ENCODE results near the gene TMEM131. TPM values are rescaled to one million over a fixed set of nuclear protein-coding genes. Genes with fewer than 3 reads are reported as not detected.
"Not testable (repeated sequence)": the region's sequence is repeated elsewhere in the genome, so short reads cannot be mapped to it uniquely, and the experiment has no call there.

The TMEM131 gene
- total and polyA plus RNA-seq, 5 donors, result 11.5 to 32.7 (median 28.8) TPM

GRCh38 chr2:97907369-97908100, 88.2 kb downstream of the TMEM131 start:
- WGBS, result 89% methylated on average over 6 of the region's 6 CpGs

GRCh38 chr2:97906307-97906706, 89.4 kb downstream of the TMEM131 start:
- intact Hi-C loops (cut with DNase I), result no loop called here
- Histone ChIP-seq H3K27ac (ENCODE audit: low read length) (no peak overlapping the region), H3K9me3 (ENCODE audit: control insufficient read depth, low read length) (no peaks in the 10 kb centered on the region), H3K4me3 (ENCODE audit: low read length) (no peak overlapping the region), H3K4me1 (ENCODE audit: control insufficient read depth, insufficient read depth, low read length) (peaks cover 5% of the 10 kb centered on the region), H3K27me3 (ENCODE audit: control insufficient read depth, insufficient read depth) (no peaks in the 10 kb centered on the region)
- ATAC-seq, result no peak
- no peak for DNase-seq
- 50% methylated on average over 1 of the region's 1 CpG for WGBS

More at GRCh38 chr2:97907369-97908100, 88.2 kb downstream of the TMEM131 start:
- Histone ChIP-seq H3K4me1 (ENCODE audit: control insufficient read depth, insufficient read depth, low read length) (peaks cover 6% of the 10 kb centered on the region), H3K27me3 (ENCODE audit: control insufficient read depth, insufficient read depth) (no peaks in the 10 kb centered on the region), H3K9me3 (ENCODE audit: control insufficient read depth, low read length) (no peaks in the 10 kb centered on the region), H3K27ac (ENCODE audit: low read length) (no peak overlapping the region), H3K4me3 (ENCODE audit: low read length) (no peak overlapping the region)
- ATAC-seq (no peak), DNase-seq (no peak)
- intact Hi-C loops (cut with DNase I), result no loop called here

- H3K27me3 ChIP-seq (ENCODE audit: control insufficient read depth, insufficient read depth), result no peaks in the 10 kb centered on the region
- DNase-seq, result no peak
- H3K4me1 ChIP-seq (ENCODE audit: control insufficient read depth, insufficient read depth, low read length), result peaks cover 5% of the 10 kb centered on the region
- H3K4me3 ChIP-seq (ENCODE audit: low read length), result no peak overlapping the region
- intact Hi-C loops (cut with DNase I), result no loop called here
- H3K27ac ChIP-seq (ENCODE audit: low read length), result no peak overlapping the region
- 76% methylated on average over 1 of the region's 1 CpG for WGBS
- no peak for ATAC-seq
- H3K9me3 ChIP-seq (ENCODE audit: control insufficient read depth, low read length), result no peaks in the 10 kb centered on the region
Observed at GRCh38 chr2:97905294-97905693, 90.5 kb downstream of the TMEM131 start.

- ATAC-seq, result no peak
- no peak for DNase-seq
- intact Hi-C loops (cut with DNase I), result no loop called here
- Histone ChIP-seq H3K4me1 (ENCODE audit: control insufficient read depth, insufficient read depth, low read length) (peaks cover 2% of the 10 kb centered on the region), H3K27ac (ENCODE audit: low read length) (no peak overlapping the region), H3K4me3 (ENCODE audit: low read length) (no peak overlapping the region), H3K27me3 (ENCODE audit: control insufficient read depth, insufficient read depth) (no peaks in the 10 kb centered on the region), H3K9me3 (ENCODE audit: control insufficient read depth, low read length) (no peaks in the 10 kb centered on the region)
Observed at GRCh38 chr2:97901862-97902261, 93.9 kb downstream of the TMEM131 start.

- 62% methylated on average over 2 of the region's 2 CpGs for WGBS
- intact Hi-C loops (cut with DNase I), result no loop called here
- no peak for DNase-seq
Observed at GRCh38 chr2:97900806-97901205, 94.9 kb downstream of the TMEM131 start.

GRCh38 chr2:97893042-97893441, 102.7 kb downstream of the TMEM131 start:
- H3K27ac ChIP-seq (ENCODE audit: low read length); H3K4me1 ChIP-seq (ENCODE audit: control insufficient read depth, insufficient read depth, low read length); H3K9me3 ChIP-seq (ENCODE audit: control insufficient read depth, low read length); ATAC-seq; DNase-seq; intact Hi-C loops (cut with DNase I); H3K4me3 ChIP-seq (ENCODE audit: low read length); H3K27me3 ChIP-seq (ENCODE audit: control insufficient read depth, insufficient read depth): not testable (repeated sequence)
- 97% methylated on average over 4 of the region's 4 CpGs for WGBS

More at GRCh38 chr2:97900806-97901205, 94.9 kb downstream of the TMEM131 start:
- no peak for ATAC-seq
- Histone ChIP-seq H3K4me1 (ENCODE audit: control insufficient read depth, insufficient read depth, low read length) (no peaks in the 10 kb centered on the region), H3K27ac (ENCODE audit: low read length) (no peak overlapping the region), H3K4me3 (ENCODE audit: low read length) (no peak overlapping the region), H3K9me3 (ENCODE audit: control insufficient read depth, low read length) (no peaks in the 10 kb centered on the region), H3K27me3 (ENCODE audit: control insufficient read depth, insufficient read depth) (no peaks in the 10 kb centered on the region)

GRCh38 chr2:97891611-97892010, 104.1 kb downstream of the TMEM131 start:
- intact Hi-C loops (cut with DNase I), result no loop called here
- Histone ChIP-seq H3K4me3 (ENCODE audit: low read length) (no peak overlapping the region), H3K4me1 (ENCODE audit: control insufficient read depth, insufficient read depth, low read length) (no peaks in the 10 kb centered on the region), H3K9me3 (ENCODE audit: control insufficient read depth, low read length) (no peaks in the 10 kb centered on the region), H3K27ac (ENCODE audit: low read length) (no peak overlapping the region), H3K27me3 (ENCODE audit: control insufficient read depth, insufficient read depth) (no peaks in the 10 kb centered on the region)
- DNase-seq, result no peak
- no peak for ATAC-seq

GRCh38 chr2:97889156-97889555, 106.6 kb downstream of the TMEM131 start:
- no peak for DNase-seq
- H3K27ac ChIP-seq (ENCODE audit: low read length), result no peak overlapping the region
- no peaks in the 10 kb centered on the region for H3K9me3 ChIP-seq (ENCODE audit: control insufficient read depth, low read length)
- intact Hi-C loops (cut with DNase I), result no loop called here
- no peaks in the 10 kb centered on the region for H3K4me1 ChIP-seq (ENCODE audit: control insufficient read depth, insufficient read depth, low read length)
- H3K27me3 ChIP-seq (ENCODE audit: control insufficient read depth, insufficient read depth), result no peaks in the 10 kb centered on the region
- 86% methylated on average over 2 of the region's 2 CpGs for WGBS
- no peak for ATAC-seq
- H3K4me3 ChIP-seq (ENCODE audit: low read length), result no peak overlapping the region

- H3K27ac ChIP-seq (ENCODE audit: low read length), result no peak overlapping the region
- H3K4me1 ChIP-seq (ENCODE audit: control insufficient read depth, insufficient read depth, low read length), result no peaks in the 10 kb centered on the region
- no peaks in the 10 kb centered on the region for H3K9me3 ChIP-seq (ENCODE audit: control insufficient read depth, low read length)
- intact Hi-C loops (cut with DNase I), result no loop called here
- DNase-seq (no peak), ATAC-seq (no peak)
- no peaks in the 10 kb centered on the region for H3K27me3 ChIP-seq (ENCODE audit: control insufficient read depth, insufficient read depth)
- no peak overlapping the region for H3K4me3 ChIP-seq (ENCODE audit: low read length)
Observed at GRCh38 chr2:97885841-97886240, 109.9 kb downstream of the TMEM131 start.

- Histone ChIP-seq H3K4me1 (ENCODE audit: control insufficient read depth, insufficient read depth, low read length) (no peaks in the 10 kb centered on the region), H3K4me3 (ENCODE audit: low read length) (no peak overlapping the region), H3K27ac (ENCODE audit: low read length) (no peak overlapping the region), H3K27me3 (ENCODE audit: control insufficient read depth, insufficient read depth) (no peaks in the 10 kb centered on the region), H3K9me3 (ENCODE audit: control insufficient read depth, low read length) (no peaks in the 10 kb centered on the region)
- intact Hi-C loops (cut with DNase I), result no loop called here
- WGBS, result 33% methylated on average over 2 of the region's 2 CpGs
- no peak for DNase-seq
- ATAC-seq, result no peak
Observed at GRCh38 chr2:97880334-97880733, 115.4 kb downstream of the TMEM131 start.

- no peak for DNase-seq
- WGBS, result 96% methylated on average over 3 of the region's 3 CpGs
- no peak overlapping the region for H3K4me3 ChIP-seq (ENCODE audit: low read length)
- intact Hi-C loops (cut with DNase I), result no loop called here
- H3K27me3 ChIP-seq (ENCODE audit: control insufficient read depth, insufficient read depth), result no peaks in the 10 kb centered on the region
- no peak for ATAC-seq
- no peaks in the 10 kb centered on the region for H3K9me3 ChIP-seq (ENCODE audit: control insufficient read depth, low read length)
- H3K27ac ChIP-seq (ENCODE audit: low read length), result no peak overlapping the region
- H3K4me1 ChIP-seq (ENCODE audit: control insufficient read depth, insufficient read depth, low read length), result no peaks in the 10 kb centered on the region
Observed at GRCh38 chr2:97878865-97879264, 116.9 kb downstream of the TMEM131 start.

- H3K9me3 ChIP-seq (ENCODE audit: control insufficient read depth, low read length); H3K27ac ChIP-seq (ENCODE audit: low read length); ATAC-seq; intact Hi-C loops (cut with DNase I); H3K4me1 ChIP-seq (ENCODE audit: control insufficient read depth, insufficient read depth, low read length); DNase-seq; H3K27me3 ChIP-seq (ENCODE audit: control insufficient read depth, insufficient read depth); H3K4me3 ChIP-seq (ENCODE audit: low read length): not testable (repeated sequence)
- WGBS, result over 99% methylated on average over 2 of the region's 2 CpGs
Observed at GRCh38 chr2:97878317-97878716, 117.4 kb downstream of the TMEM131 start.
